ENCODE results near the gene PJVK.

DNA sequence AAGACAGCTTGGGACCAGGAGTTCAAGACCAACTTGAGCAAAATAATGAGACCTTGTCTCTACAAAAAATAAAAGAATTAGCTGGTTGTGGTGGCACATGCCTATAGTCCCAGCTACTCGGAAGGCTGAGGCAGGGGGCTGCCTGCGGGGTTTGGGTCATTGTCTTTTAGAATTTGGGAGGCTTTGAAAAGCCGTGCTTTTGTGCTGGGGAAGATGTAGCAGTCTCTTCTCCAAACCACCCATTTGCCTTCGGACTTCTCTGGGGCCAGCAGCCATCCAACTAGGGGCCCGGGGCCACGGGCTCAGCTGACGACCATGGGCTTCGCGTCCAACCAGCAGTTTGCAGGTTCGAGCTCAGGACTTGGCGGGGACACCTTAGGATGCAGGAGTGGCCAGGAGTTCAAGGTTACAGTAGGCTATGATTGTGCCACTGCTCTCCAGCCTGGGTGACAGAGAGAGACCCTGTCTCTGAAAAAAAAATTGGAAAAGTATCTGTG, 6.3 kb downstream of the PJVK start:
- TF ChIP-seq POLR2AphosphoS5 (IDR thresholded peaks at IDR 0.05; ENCODE audit: borderline replicate concordance, low read depth, low read length) (no peak), EZH2 (IDR thresholded peaks at IDR 0.05) (no peak)

All from SK-N-MC (cell line).